DND-41 (cell line): ENCODE results near the gene FAM9C.

Source experiments
- EZH2 ChIP-seq: IDR thresholded peaks from 3 replicates; pipeline ENCODE4 v1.6.1; 2012; ENCODE audit warnings: borderline replicate concordance, low read depth, mild to moderate bottlenecking, moderate library complexity, low read length, inconsistent platforms; ENCODE audit not compliant: severe bottlenecking
- TF ChIP-seq, protein P1 (sequence below): IDR thresholded peaks from 2 replicates; pipeline ENCODE4 v1.5.1; 2012; ENCODE audit warnings: borderline replicate concordance, low read length, moderate library complexity, mild to moderate bottlenecking; ENCODE audit not compliant: poor library complexity, severe bottlenecking; ENCODE audit errors: extremely low read depth

DNA sequence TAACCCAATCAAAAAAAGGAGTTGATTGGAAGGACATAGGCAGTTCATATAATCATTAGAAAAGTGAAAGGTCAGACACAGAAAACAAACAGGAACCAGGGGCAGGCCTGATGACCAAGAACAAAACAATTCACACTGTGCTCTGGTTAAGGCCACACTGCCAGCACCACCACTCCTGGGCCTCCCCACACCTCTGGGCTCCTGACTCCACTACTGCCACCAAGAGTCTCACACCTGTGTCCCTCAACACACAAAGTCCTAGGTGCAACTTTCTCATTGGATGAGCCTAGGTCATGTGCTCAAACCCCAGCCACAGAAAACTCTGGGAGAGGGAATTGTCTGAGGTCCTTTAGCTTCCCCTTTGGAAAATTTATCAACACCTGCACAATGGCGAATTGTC lies 11.1 kb upstream of the FAM9C start:
- TF ChIP-seq, protein P1, sequence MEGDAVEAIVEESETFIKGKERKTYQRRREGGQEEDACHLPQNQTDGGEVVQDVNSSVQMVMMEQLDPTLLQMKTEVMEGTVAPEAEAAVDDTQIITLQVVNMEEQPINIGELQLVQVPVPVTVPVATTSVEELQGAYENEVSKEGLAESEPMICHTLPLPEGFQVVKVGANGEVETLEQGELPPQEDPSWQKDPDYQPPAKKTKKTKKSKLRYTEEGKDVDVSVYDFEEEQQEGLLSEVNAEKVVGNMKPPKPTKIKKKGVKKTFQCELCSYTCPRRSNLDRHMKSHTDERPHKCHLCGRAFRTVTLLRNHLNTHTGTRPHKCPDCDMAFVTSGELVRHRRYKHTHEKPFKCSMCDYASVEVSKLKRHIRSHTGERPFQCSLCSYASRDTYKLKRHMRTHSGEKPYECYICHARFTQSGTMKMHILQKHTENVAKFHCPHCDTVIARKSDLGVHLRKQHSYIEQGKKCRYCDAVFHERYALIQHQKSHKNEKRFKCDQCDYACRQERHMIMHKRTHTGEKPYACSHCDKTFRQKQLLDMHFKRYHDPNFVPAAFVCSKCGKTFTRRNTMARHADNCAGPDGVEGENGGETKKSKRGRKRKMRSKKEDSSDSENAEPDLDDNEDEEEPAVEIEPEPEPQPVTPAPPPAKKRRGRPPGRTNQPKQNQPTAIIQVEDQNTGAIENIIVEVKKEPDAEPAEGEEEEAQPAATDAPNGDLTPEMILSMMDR = no peak
- TF ChIP-seq EZH2 = no peak
